GM23338 (cell line): ENCODE results near the gene PRM1. TPM values are rescaled to one million over a fixed set of nuclear protein-coding genes. Genes with fewer than 3 reads are reported as not detected.

Experiments
- ATAC-seq: fragments of 200-7000 bp; cut with Tn5 transposase; 3 replicates; pipeline ENCODE4 v1.9.1; 2020
- DNase-seq: peaks from one replicate; pipeline ENCODE4 v3.0.0-alpha.2; 2015; ENCODE audit warnings: low spot score
- H2AFZ ChIP-seq: fragments of 200-600 bp; sonication (generic); 2 replicates; pipeline ENCODE4 v1.8.0; 2016; ENCODE audit warnings: antibody characterized with exemption, mild to moderate bottlenecking, moderate library complexity
- H3F3A ChIP-seq: fragments of 200-600 bp; sonication (generic); replicated peaks from 2 replicates; pipeline ENCODE4 v1.8.0; 2017; ENCODE audit warnings: antibody characterized with exemption, mixed run types, low read depth
- H3K27ac ChIP-seq: fragments of 200-600 bp; sonication (generic); 2 replicates; pipeline ENCODE4 v1.6.1; 2016; ENCODE audit warnings: low read depth
- H3K27me3 ChIP-seq: fragments of 200-600 bp; sonication (generic); 2 replicates; pipeline ENCODE4 v1.8.0; 2016; ENCODE audit warnings: mild to moderate bottlenecking, mixed run types, moderate library complexity; ENCODE audit not compliant: insufficient read depth
- H3K36me3 ChIP-seq: fragments of 200-600 bp; sonication (generic); 2 replicates; pipeline ENCODE4 v1.8.0; 2016; ENCODE audit warnings: mild to moderate bottlenecking; ENCODE audit not compliant: insufficient read depth
- H3K4me1 ChIP-seq: fragments of 200-600 bp; sonication (generic); 2 replicates; pipeline ENCODE4 v1.8.0; 2016; ENCODE audit warnings: mild to moderate bottlenecking, moderate library complexity; ENCODE audit not compliant: insufficient read depth
- H3K4me2 ChIP-seq: fragments of 200-600 bp; sonication (generic); 2 replicates; pipeline ENCODE4 v1.7.1; 2017; ENCODE audit warnings: mixed run types
- H3K4me3 ChIP-seq: fragments of 200-600 bp; sonication (generic); 2 replicates; pipeline ENCODE4 v1.6.1; 2016; ENCODE audit warnings: mixed run types
- H3K79me2 ChIP-seq: fragments of 200-600 bp; sonication (generic); replicated peaks from 2 replicates; pipeline ENCODE4 v1.8.0; 2017; ENCODE audit warnings: mild to moderate bottlenecking; ENCODE audit not compliant: insufficient read depth
- H3K9me2 ChIP-seq: fragments of 200-600 bp; sonication (generic); 2 replicates; pipeline ENCODE4 v1.8.0; 2017; ENCODE audit not compliant: insufficient read depth
- H4K20me1 ChIP-seq: fragments of 200-600 bp; sonication (generic); replicated peaks from 2 replicates; pipeline ENCODE4 v1.8.0; 2017; ENCODE audit warnings: mild to moderate bottlenecking; ENCODE audit not compliant: insufficient read depth
- H3K27ac Mint-ChIP-seq: 2 replicates; pipeline ENCODE4 v1.8.0; 2020; ENCODE audit warnings: inconsistent platforms, mild to moderate bottlenecking, moderate library complexity, mixed read lengths
- H3K27me3 Mint-ChIP-seq: 3 replicates; pipeline ENCODE4 v1.8.0; 2022; ENCODE audit warnings: low read depth, mild to moderate bottlenecking, moderate library complexity, mixed read lengths, inconsistent platforms; ENCODE audit not compliant: insufficient read depth, poor library complexity
- H3K36me3 Mint-ChIP-seq: 3 replicates; pipeline ENCODE4 v1.8.0; 2021; ENCODE audit warnings: low read depth, mild to moderate bottlenecking, inconsistent platforms, moderate library complexity, mixed read lengths
- H3K4me1 Mint-ChIP-seq: 3 replicates; pipeline ENCODE4 v1.8.0; 2020; ENCODE audit warnings: mild to moderate bottlenecking, inconsistent platforms, mixed read lengths
- H3K4me3 Mint-ChIP-seq: 3 replicates; pipeline ENCODE4 v1.8.0; 2021; ENCODE audit warnings: moderate library complexity, mild to moderate bottlenecking, inconsistent platforms, mixed read lengths
- H3K9me3 Mint-ChIP-seq: 3 replicates; pipeline ENCODE4 v1.8.0; 2020; ENCODE audit warnings: moderate library complexity, mild to moderate bottlenecking, inconsistent platforms, mixed read lengths
- CREB1 ChIP-seq: fragments of 250-450 bp; sonication (Bioruptor Pico); IDR thresholded peaks from 2 replicates; pipeline ENCODE4 v1.5.0; 2020; ENCODE audit warnings: low read depth, mild to moderate bottlenecking, moderate library complexity
- JUNB ChIP-seq: IDR thresholded peaks from one replicate; pipeline ENCODE4 v1.6.1; 2016; ENCODE audit warnings: antibody characterized with exemption; ENCODE audit not compliant: unreplicated experiment
- NANOG ChIP-seq: IDR thresholded peaks from 2 replicates; pipeline ENCODE4 v1.6.1; 2016; ENCODE audit warnings: antibody characterized with exemption, borderline replicate concordance
- POLR2AphosphoS5 ChIP-seq: IDR thresholded peaks from 2 replicates; pipeline ENCODE4 v1.6.1; 2016; ENCODE audit warnings: antibody characterized with exemption, low read depth
- STAT1 ChIP-seq: IDR thresholded peaks from one replicate; pipeline ENCODE4 v1.6.1; 2016; ENCODE audit warnings: antibody characterized with exemption; ENCODE audit not compliant: unreplicated experiment
- ZNF114 ChIP-seq: fragments of 250-450 bp; sonication (Bioruptor Pico); IDR thresholded peaks from 2 replicates; pipeline ENCODE4 v1.5.0; 2020; ENCODE audit warnings: mild to moderate bottlenecking, moderate library complexity
- ZNF331 ChIP-seq: fragments of 250-450 bp; sonication (Bioruptor Pico); IDR thresholded peaks from 2 replicates; pipeline ENCODE4 v1.5.0; 2020; ENCODE audit warnings: low read depth, mild to moderate bottlenecking, moderate library complexity
- polyA plus RNA-seq: library from polyadenylated mRNA; unstranded; fragments of >200 nt; fragmentation: Nextera tagmentation; extraction: Ambion mirVana; gene quantifications from 2 replicates; pipeline ENCODE4 v1.2.1, GENCODE V29; 2016
- total RNA-seq: library from RNA; depleted of rRNA; stranded (reverse); fragments of >200 nt; shearing (Covaris generic); gene quantifications from 2 replicates; pipeline ENCODE4 v1.2.3, GENCODE V29; 2014
- TF ChIP-seq, protein P1 (sequence below): IDR thresholded peaks from one replicate; pipeline ENCODE4 v1.6.1; 2018; ENCODE audit warnings: antibody characterized with exemption; ENCODE audit not compliant: unreplicated experiment
- TF ChIP-seq, protein P2 (sequence below): IDR thresholded peaks from 2 replicates; pipeline ENCODE4 v1.6.1; 2016; ENCODE audit warnings: antibody characterized with exemption
- TF ChIP-seq, protein P3 (sequence below): fragments of 250-450 bp; sonication (Bioruptor Pico); IDR thresholded peaks from 2 replicates; pipeline ENCODE4 v1.5.0; 2020; ENCODE audit warnings: mild to moderate bottlenecking, moderate library complexity

PRM1 gene
- total and polyA plus RNA-seq, 2 experiments from 2014 or later: 1.2 TPM; not detected in 1

- TF ChIP-seq ZNF331 (CRISPR knock-in tag): no peak
- TF ChIP-seq, protein P1, sequence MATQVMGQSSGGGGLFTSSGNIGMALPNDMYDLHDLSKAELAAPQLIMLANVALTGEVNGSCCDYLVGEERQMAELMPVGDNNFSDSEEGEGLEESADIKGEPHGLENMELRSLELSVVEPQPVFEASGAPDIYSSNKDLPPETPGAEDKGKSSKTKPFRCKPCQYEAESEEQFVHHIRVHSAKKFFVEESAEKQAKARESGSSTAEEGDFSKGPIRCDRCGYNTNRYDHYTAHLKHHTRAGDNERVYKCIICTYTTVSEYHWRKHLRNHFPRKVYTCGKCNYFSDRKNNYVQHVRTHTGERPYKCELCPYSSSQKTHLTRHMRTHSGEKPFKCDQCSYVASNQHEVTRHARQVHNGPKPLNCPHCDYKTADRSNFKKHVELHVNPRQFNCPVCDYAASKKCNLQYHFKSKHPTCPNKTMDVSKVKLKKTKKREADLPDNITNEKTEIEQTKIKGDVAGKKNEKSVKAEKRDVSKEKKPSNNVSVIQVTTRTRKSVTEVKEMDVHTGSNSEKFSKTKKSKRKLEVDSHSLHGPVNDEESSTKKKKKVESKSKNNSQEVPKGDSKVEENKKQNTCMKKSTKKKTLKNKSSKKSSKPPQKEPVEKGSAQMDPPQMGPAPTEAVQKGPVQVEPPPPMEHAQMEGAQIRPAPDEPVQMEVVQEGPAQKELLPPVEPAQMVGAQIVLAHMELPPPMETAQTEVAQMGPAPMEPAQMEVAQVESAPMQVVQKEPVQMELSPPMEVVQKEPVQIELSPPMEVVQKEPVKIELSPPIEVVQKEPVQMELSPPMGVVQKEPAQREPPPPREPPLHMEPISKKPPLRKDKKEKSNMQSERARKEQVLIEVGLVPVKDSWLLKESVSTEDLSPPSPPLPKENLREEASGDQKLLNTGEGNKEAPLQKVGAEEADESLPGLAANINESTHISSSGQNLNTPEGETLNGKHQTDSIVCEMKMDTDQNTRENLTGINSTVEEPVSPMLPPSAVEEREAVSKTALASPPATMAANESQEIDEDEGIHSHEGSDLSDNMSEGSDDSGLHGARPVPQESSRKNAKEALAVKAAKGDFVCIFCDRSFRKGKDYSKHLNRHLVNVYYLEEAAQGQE: no peak
Observed at GRCh38 chr16:11270602-11271162, 10.4 kb downstream of the PRM1 start (continued).

- Mint-ChIP-seq H3K4me1 (peaks cover 9% of the 10 kb centered on the region), H3K27ac (no peak within 1 kb of the TSS), H3K9me3 (no peaks in the 10 kb centered on the region), H3K36me3 (no peaks in the 10 kb centered on the region), H3K4me3 (no peak within 1 kb of the TSS), H3K27me3 (peaks cover 12% of the 10 kb centered on the region)
- H3K4me2 ChIP-seq: no peak within 1 kb of the TSS
- H3K4me3 ChIP-seq: no peak within 1 kb of the TSS
- no peak for ATAC-seq
- no peaks in the 10 kb centered on the region for H3K36me3 ChIP-seq
- H2AFZ ChIP-seq: no peak within 1 kb of the TSS
- no peak within 1 kb of the TSS for H3K27ac ChIP-seq
- no peaks in the 10 kb centered on the region; the same call in 1 of the 2 replicates for H3K4me1 ChIP-seq
- no peaks in the 10 kb centered on the region for H4K20me1 ChIP-seq
- no peaks in the 10 kb centered on the region for H3K27me3 ChIP-seq
- H3K9me2 ChIP-seq: peaks cover 3% of the 10 kb centered on the region; the same call in 1 of the 2 replicates
- DNase-seq: no peak
- no peaks in the 10 kb centered on the region for H3K79me2 ChIP-seq
- H3F3A ChIP-seq: 0 out of 2 replicates have a peak, but pooled peaks cover 3% of the 10 kb centered on the region
- TF ChIP-seq POLR2AphosphoS5 (no peak), ZNF114 (CRISPR knock-in tag) (no peak), CREB1 (CRISPR knock-in tag) (no peak), ZNF331 (CRISPR knock-in tag) (no peak), NANOG (no peak), STAT1 (no peak), JUNB (no peak)
- TF ChIP-seq, protein P2, sequence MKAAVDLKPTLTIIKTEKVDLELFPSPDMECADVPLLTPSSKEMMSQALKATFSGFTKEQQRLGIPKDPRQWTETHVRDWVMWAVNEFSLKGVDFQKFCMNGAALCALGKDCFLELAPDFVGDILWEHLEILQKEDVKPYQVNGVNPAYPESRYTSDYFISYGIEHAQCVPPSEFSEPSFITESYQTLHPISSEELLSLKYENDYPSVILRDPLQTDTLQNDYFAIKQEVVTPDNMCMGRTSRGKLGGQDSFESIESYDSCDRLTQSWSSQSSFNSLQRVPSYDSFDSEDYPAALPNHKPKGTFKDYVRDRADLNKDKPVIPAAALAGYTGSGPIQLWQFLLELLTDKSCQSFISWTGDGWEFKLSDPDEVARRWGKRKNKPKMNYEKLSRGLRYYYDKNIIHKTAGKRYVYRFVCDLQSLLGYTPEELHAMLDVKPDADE: no peak
- TF ChIP-seq, protein P3, sequence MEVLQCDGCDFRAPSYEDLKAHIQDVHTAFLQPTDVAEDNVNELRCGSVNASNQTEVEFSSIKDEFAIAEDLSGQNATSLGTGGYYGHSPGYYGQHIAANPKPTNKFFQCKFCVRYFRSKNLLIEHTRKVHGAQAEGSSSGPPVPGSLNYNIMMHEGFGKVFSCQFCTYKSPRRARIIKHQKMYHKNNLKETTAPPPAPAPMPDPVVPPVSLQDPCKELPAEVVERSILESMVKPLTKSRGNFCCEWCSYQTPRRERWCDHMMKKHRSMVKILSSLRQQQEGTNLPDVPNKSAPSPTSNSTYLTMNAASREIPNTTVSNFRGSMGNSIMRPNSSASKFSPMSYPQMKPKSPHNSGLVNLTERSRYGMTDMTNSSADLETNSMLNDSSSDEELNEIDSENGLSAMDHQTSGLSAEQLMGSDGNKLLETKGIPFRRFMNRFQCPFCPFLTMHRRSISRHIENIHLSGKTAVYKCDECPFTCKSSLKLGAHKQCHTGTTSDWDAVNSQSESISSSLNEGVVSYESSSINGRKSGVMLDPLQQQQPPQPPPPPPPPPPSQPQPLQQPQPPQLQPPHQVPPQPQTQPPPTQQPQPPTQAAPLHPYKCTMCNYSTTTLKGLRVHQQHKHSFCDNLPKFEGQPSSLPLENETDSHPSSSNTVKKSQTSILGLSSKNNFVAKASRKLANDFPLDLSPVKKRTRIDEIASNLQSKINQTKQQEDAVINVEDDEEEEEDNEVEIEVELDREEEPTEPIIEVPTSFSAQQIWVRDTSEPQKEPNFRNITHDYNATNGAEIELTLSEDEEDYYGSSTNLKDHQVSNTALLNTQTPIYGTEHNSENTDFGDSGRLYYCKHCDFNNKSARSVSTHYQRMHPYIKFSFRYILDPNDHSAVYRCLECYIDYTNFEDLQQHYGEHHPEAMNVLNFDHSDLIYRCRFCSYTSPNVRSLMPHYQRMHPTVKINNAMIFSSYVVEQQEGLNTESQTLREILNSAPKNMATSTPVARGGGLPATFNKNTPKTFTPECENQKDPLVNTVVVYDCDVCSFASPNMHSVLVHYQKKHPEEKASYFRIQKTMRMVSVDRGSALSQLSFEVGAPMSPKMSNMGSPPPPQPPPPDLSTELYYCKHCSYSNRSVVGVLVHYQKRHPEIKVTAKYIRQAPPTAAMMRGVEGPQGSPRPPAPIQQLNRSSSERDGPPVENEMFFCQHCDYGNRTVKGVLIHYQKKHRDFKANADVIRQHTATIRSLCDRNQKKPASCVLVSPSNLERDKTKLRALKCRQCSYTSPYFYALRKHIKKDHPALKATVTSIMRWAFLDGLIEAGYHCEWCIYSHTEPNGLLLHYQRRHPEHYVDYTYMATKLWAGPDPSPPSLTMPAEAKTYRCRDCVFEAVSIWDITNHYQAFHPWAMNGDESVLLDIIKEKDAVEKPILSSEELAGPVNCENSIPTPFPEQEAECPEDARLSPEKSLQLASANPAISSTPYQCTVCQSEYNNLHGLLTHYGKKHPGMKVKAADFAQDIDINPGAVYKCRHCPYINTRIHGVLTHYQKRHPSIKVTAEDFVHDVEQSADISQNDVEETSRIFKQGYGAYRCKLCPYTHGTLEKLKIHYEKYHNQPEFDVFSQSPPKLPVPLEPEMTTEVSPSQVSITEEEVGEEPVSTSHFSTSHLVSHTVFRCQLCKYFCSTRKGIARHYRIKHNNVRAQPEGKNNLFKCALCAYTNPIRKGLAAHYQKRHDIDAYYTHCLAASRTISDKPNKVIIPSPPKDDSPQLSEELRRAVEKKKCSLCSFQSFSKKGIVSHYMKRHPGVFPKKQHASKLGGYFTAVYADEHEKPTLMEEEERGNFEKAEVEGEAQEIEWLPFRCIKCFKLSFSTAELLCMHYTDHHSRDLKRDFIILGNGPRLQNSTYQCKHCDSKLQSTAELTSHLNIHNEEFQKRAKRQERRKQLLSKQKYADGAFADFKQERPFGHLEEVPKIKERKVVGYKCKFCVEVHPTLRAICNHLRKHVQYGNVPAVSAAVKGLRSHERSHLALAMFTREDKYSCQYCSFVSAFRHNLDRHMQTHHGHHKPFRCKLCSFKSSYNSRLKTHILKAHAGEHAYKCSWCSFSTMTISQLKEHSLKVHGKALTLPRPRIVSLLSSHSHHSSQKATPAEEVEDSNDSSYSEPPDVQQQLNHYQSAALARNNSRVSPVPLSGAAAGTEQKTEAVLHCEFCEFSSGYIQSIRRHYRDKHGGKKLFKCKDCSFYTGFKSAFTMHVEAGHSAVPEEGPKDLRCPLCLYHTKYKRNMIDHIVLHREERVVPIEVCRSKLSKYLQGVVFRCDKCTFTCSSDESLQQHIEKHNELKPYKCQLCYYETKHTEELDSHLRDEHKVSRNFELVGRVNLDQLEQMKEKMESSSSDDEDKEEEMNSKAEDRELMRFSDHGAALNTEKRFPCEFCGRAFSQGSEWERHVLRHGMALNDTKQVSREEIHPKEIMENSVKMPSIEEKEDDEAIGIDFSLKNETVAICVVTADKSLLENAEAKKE: no peak
- TF ChIP-seq, protein P1: no peak
Observed at GRCh38 chr16:11268921-11269375, 12.2 kb downstream of the PRM1 start, which contains the start of gene TNP2. TNP2 (minus strand) TSS chr16:11269325; CDS start chr16:11269262, 63 bp downstream.
